ENCODE results near the gene TMEM184B. TPM values are rescaled to one million over a fixed set of nuclear protein-coding genes. Genes with fewer than 3 reads are reported as not detected.
A peak's percentile ranks its signal among the peaks of the same experiment; 100 is the strongest.

Gene TMEM184B
- total RNA-seq, 4 donors from 2014 or later: 61.1 to 138 (median 72.0) TPM

GRCh38 chr22:38299770-38300102 is 26.9 kb upstream of the TMEM184B start:
- Histone ChIP-seq H3K4me3 (no peak overlapping the region), H3K36me3 (peaks cover 26 to 94% (median 61%) of the 10 kb centered on the region in 3 donors), H3K27me3 (no peaks in the 10 kb centered on the region), H3K4me1 (peaks cover 0 to 43% (median 11%) of the 10 kb centered on the region in 4 donors), H3K27ac (no peak overlapping the region), H3K9me3 (no peaks in the 10 kb centered on the region)
- WGBS, 2 donors: 78 to 80% methylated on average over 12 of the region's 12 CpGs
- DNase-seq (ENCODE audit: low spot score in 2 of 2): no peak
- TF ChIP-seq EP300 (IDR thresholded peaks at IDR 0.05): no peak
- TF ChIP-seq POLR2A (IDR thresholded peaks at IDR 0.05): no peak

GRCh38 chr22:38298312-38299005 is 25.6 kb upstream of the TMEM184B start:
- peaks cover 26 to 100% (median 71%) of the 10 kb centered on the region in 3 donors for H3K36me3 ChIP-seq
- H3K9me3 ChIP-seq: no peaks in the 10 kb centered on the region
- no peak overlapping the region for H3K4me3 ChIP-seq
- 82 to 91% methylated on average over 17 to 24 of the region's 25 CpGs for WGBS, 2 donors
- H3K4me1 ChIP-seq: peaks cover 0 to 37% (median 0%) of the 10 kb centered on the region in 4 donors
- H3K27ac ChIP-seq: peak overlapping the region in 1 of 4 donors; percentile 36
- H3K27me3 ChIP-seq: no peaks in the 10 kb centered on the region
- TF ChIP-seq POLR2A (IDR thresholded peaks at IDR 0.05) (no peak), CTCF (IDR thresholded peaks at IDR 0.05) (peak in 2 of 5 experiments; percentile 20 to 28)
- no peak for DNase-seq (ENCODE audit: low spot score in 2 of 2)

- Histone ChIP-seq H3K9me3 (no peaks in the 10 kb centered on the region), H3K4me1 (peaks cover 0 to 46% (median 0%) of the 10 kb centered on the region in 4 donors), H3K4me3 (no peak overlapping the region), H3K36me3 (peaks cover 26 to 98% (median 61%) of the 10 kb centered on the region in 3 donors), H3K27me3 (no peaks in the 10 kb centered on the region), H3K27ac (peak overlapping the region in 2 of 4 donors; percentile 10 to 82)
- no peak for DNase-seq (ENCODE audit: low spot score in 2 of 2)
- TF ChIP-seq CTCF (IDR thresholded peaks at IDR 0.05): no peak
- no peak for TF ChIP-seq POLR2A (IDR thresholded peaks at IDR 0.05)
- no peak for TF ChIP-seq EP300 (IDR thresholded peaks at IDR 0.05)
- 58 to 64% methylated on average over 3 to 4 of the region's 4 CpGs for WGBS, 2 donors
These were observed 23.6 kb upstream of the TMEM184B start for GRCh38 chr22:38296372-38296771.

GRCh38 chr22:38295863-38296262 is 23.1 kb upstream of the TMEM184B start:
- TF ChIP-seq CTCF (IDR thresholded peaks at IDR 0.05) (no peak), EP300 (IDR thresholded peaks at IDR 0.05) (no peak), POLR2A (IDR thresholded peaks at IDR 0.05) (no peak)
- DNase-seq (ENCODE audit: low spot score in 2 of 2): no peak
- no peak overlapping the region for H3K4me3 ChIP-seq
- no peaks in the 10 kb centered on the region for H3K9me3 ChIP-seq
- H3K4me1 ChIP-seq: peaks cover 0 to 42% (median 0%) of the 10 kb centered on the region in 4 donors
- peak overlapping the region in 2 of 4 donors; percentile 73 to 82 for H3K27ac ChIP-seq
- WGBS, 2 donors: 77 to 86% methylated on average over 4 to 7 of the region's 9 CpGs
- peaks cover 23 to 98% (median 61%) of the 10 kb centered on the region in 3 donors for H3K36me3 ChIP-seq
- H3K27me3 ChIP-seq: no peaks in the 10 kb centered on the region

- Histone ChIP-seq H3K4me1 (peaks cover 0 to 40% (median 0%) of the 10 kb centered on the region in 4 donors), H3K36me3 (peaks cover 19 to 98% (median 57%) of the 10 kb centered on the region in 3 donors), H3K4me3 (no peak overlapping the region), H3K27ac (peak overlapping the region in 2 of 4 donors; percentile 73 to 82), H3K9me3 (no peaks in the 10 kb centered on the region), H3K27me3 (no peaks in the 10 kb centered on the region)
- 90 to 92% methylated on average over 5 to 6 of the region's 6 CpGs for WGBS, 2 donors
- no peak for TF ChIP-seq CTCF (IDR thresholded peaks at IDR 0.05)
- no peak for DNase-seq (ENCODE audit: low spot score in 2 of 2)
These were observed 22.5 kb upstream of the TMEM184B start for GRCh38 chr22:38295339-38295738.
